Tibial nerve (tissue), 4 donors: ENCODE data around the gene LMLN.

ENCODE experiments used
- CTCF ChIP-seq, 5 experiments: fragments of 200-600 bp in 3 of 5; fragments of 450-650 bp in 2 of 5; sonication (generic) in 3 of 5; IDR thresholded peaks; one replicate each; pipeline ENCODE4 v1.5.1; 2016 to 2019; ENCODE audit warnings: antibody characterized with exemption in 5 of 5, mild to moderate bottlenecking in 3 of 5, moderate library complexity in 2 of 5
- EP300 ChIP-seq, 2 donors: sonication (generic); formaldehyde crosslinking; IDR thresholded peaks; one replicate each; pipeline ENCODE4 v1.6.1; 2017; ENCODE audit warnings: antibody characterized with exemption in 2 of 2, mild to moderate bottlenecking in 1 of 2
- POLR2A ChIP-seq, 2 donors: fragments of 450-650 bp; IDR thresholded peaks; one replicate each; pipeline ENCODE4 v1.6.1; 2017; ENCODE audit warnings: antibody characterized with exemption in 2 of 2, mild to moderate bottlenecking in 2 of 2, moderate library complexity in 2 of 2

- TF ChIP-seq POLR2A (IDR thresholded peaks at IDR 0.05) (no peak), CTCF (IDR thresholded peaks at IDR 0.05) (no peak), EP300 (IDR thresholded peaks at IDR 0.05) (no peak)
Measured at GRCh38 chr3:198019115-198019514, 59.1 kb downstream of the LMLN start.
